ENCODE measurements around the gene CENPX.

CENPX gene

DNA sequence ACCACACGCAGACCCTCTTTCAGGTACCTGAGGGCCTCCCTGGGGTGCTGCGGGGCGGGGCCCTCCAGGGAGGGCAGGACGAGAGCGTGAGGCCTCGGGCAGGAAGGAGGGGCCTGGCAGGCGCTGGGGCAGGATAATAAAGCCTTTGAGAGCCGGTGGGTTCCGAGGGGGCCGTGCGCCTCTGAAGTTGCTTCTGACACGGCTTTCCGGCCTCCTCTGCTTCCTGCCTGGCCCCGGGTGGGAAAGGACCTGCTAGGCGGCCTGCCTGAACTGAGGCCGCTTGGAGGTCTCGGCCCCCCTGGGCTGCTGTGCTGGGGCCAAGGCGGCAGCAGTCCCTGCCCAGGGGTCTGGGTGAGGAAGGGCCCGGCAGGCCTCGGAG lies 10.4 kb downstream of the CENPX start:
- DNase-seq (ENCODE audit: low read depth), result no peak

GRCh38 chr17:82011617-82012187 lies 11.0 kb downstream of the CENPX start:
- no peak for DNase-seq (ENCODE audit: low read depth)

DNA sequence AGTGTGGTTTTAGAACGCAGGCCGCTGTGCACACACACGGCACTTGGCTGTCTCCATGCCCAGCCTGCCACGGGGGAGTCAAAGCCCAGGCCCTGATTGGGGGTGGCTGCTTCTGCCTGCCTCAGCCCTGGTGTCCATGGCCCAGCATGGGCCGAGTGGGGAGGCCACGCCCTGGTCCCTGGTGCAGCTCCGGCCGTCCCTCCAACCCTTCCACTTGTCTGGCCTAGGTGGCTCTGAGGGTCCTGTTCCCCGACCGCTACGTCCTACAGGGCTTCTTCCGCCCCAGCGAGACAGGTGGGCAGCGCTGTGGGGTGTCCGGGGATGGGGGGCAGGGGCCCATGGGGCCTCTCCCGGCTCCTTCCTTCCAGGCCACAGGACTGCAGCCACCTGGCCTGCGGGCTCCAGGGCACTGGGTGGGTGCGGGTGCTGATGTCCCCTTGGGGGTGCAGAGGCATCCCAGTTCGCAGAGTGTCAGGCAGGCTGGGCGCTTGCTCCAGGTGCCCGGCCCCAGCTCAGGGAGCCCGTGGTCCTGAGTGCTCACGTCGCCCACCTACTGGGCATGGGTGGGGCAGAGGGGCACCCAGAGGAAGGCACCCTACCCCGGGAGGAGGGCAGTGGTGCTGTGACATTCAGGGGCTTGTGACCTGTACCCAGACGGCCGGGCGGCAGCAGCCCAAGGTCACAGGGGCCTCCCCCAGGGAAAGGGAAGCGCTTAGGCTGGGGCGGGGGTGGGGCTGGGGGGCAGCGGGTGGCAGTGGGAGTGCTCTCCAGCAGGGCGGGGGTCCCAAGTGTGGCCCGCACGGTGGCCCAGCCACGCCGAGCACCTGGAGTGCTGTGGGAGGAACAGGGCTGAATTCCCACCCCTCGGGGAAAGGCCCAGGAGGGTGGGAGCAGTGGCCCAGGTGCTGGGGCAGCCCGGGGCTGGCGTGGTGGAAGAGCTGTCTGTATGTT lies 11.8 kb downstream of the CENPX start:
- no peak for DNase-seq (ENCODE audit: low read depth)

- no peak for DNase-seq (ENCODE audit: low read depth)
Measured at GRCh38 chr17:82009413-82009812, 13.3 kb downstream of the CENPX start.

DNA sequence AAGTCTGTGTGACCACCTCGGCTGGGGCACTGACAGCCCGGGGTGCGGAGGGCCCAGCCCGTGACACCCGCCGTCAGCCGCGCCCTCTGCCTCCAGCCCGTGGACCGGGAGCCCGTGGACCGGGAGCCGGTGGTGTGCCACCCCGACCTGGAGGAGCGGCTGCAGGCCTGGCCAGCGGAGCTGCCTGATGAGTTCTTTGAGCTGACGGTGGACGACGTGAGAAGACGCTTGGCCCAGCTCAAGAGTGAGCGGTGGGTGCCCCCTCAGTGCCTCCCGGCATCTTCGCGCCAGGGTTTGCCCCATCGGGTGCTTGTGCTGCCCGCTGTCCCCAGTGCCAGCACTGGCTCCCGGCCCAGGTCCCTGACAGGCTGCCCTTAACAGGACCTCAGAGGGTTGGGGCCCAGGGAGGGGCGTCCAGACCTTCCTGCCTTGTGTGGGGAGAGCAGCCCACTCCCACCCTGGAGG lies 13.7 kb downstream of the CENPX start:
- DNase-seq (ENCODE audit: low read depth), result no peak

- DNase-seq (ENCODE audit: low read depth), result no peak
Measured at GRCh38 chr17:82008258-82008940, 14.3 kb downstream of the CENPX start.

GRCh38 chr17:82007495-82008257 lies 15.0 kb downstream of the CENPX start:
- DNase-seq (ENCODE audit: low read depth), result no peak

DNA sequence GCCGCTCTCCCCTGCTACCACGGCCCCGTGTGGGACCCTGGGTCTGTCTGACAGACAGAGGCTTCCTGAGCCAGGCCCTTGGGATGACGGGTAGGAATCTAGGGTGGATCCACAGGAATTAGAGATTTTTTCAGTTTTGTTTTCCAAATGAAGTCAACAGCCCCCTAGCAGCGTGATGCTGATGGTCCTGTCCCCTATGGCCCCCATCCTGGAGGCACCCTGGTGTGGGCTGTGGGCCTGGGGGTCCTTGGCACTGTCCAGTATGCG lies 15.5 kb downstream of the CENPX start:
- DNase-seq (ENCODE audit: low read depth), result no peak

GRCh38 chr17:82006468-82007227 lies 16.0 kb downstream of the CENPX start:
- no peak for DNase-seq (ENCODE audit: low read depth)

DNA sequence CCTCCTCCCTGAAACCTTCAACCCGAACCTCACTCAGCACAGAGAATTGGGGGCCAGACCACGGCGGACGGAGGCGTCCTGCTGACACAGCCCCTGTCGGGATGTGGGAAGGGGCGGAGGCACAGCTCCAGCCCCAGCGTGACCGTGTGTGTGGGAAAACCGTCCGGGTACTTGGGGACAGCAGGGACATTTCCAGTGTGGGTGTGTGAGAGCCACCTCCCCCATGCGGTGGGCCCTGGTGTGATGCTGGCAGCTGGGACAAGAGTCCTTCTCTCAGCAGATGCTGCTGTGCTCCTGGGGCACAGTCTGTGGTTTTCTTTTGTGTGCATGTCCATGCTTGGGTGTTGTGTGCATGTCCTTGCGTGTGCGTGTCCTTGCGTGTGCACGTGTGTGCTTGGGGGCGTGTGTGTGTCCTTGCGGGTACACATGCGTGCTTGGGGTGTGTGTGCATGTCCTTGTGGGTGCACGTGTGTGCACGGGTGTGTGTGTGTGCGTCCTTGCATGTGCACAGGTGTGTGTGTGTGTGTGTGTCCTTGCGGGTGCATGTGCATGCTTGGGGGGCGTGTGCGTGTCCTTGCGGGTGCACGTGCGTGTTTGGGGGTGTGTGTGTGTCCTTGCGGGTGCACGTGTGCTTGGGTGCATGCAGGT lies 16.9 kb downstream of the CENPX start:
- no peak for DNase-seq (ENCODE audit: low read depth)

DNA sequence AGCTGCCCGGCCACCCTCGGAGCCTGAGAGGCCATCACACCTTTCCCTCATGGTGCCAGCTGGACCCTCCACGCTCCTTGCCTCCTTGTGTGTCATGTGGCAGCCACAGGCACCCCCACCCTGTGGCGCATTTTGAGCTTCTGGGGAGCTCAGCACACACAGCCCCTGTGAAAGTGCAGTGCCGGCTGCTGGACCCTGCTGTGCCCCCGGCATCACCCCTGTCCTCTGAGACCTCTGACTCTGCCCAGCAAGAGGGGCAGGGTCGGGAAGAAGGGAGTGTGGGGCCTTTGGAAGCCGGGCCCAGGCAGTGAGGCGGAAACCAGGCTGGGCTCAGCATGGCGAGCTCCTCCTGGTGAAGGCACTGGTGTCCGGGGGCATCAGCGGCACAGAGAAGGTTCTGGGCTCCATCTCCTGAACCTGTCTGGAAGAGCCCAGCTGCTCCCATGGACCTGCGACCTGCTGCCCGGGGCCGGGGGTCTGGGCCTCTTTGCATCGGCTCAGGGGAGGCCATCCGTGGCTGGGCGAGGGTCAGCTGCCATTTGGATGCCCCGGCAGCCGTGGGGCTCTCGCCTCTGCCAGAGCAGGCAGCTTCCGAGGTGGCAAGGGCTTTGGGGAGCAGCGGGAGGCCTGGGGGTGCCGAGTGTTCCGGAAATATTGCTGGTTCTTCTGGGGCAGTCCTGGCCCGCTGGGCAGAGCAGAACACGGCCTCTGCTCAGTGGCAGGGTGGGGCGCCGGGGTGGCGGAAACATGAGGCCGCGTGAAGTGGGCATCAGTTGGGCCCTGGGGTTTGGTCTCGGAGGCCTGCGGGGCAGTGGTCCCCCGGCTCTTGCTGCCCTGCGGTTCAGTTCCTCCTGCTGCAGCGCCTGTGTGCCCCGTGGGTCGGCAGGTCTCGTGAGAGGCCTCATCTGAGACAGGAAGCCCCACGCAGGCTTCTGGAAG lies 17.9 kb downstream of the CENPX start:
- DNase-seq (ENCODE audit: low read depth), result no peak

GRCh38 chr17:82003411-82004381 lies 19.0 kb downstream of the CENPX start:
- no peak for DNase-seq (ENCODE audit: low read depth)

DNA sequence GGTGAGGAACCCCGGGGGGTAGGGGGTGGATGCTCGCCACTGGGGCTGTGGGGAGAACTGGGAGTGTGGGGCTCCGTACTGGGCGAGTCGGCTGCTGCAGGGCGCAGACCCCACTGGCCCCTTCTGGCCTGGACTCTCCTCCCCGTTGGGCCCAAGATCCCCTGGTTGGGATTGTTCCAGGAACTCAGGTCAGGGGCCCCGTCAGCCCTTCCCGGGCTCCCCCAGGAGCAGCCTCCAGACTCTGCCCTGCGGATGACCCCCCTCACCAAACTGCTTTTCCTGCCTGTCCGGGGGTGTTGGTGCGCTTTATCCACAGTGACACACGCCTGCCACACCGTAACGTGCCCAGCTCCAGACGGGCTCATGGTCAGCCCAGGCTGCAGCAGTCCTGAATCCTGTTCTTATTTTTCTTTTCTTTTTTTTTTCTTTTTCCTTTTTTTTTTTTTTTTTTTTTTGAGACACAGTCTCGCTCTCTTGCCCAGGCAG lies 21.1 kb downstream of the CENPX start:
- no peak for DNase-seq (ENCODE audit: low read depth)

DNA sequence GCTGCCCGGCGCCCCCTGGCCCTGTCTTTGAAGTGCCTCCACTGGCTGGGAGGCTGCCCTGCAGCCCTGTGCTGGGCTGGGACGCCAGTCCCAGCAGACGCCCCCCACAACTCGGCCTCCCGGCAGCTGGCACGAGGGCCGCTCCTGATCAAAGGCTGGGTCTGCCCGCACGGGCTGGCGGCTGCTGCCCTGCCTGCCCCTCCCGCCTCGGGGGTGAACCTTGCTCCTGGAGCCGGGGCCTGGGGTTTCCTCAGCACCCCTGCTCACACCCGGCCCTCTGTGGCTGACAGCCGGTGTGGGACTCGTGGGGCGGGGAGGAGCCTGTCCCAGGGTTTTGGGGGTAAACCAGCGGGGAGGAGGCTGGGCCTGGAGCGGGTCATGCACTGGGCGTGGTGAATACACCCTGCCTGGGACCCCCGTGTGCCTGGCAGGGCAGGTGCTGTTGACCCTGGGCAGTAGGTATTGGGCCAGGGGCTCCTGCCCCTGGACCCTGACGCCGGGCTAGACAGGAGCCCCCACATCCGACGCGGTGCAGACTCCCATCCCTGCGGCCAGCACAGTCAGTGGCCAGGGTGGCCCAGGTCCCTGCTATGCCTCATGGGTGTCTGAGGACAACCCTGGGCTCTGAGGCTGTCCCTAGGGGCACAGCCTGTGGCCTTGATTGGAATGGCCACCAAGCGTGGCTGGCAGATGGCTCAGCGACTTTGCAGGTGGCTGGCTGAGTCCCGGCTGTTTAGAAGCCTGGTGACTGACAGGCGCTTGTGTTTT lies 21.7 kb downstream of the CENPX start:
- no peak for DNase-seq (ENCODE audit: low read depth)

DNA sequence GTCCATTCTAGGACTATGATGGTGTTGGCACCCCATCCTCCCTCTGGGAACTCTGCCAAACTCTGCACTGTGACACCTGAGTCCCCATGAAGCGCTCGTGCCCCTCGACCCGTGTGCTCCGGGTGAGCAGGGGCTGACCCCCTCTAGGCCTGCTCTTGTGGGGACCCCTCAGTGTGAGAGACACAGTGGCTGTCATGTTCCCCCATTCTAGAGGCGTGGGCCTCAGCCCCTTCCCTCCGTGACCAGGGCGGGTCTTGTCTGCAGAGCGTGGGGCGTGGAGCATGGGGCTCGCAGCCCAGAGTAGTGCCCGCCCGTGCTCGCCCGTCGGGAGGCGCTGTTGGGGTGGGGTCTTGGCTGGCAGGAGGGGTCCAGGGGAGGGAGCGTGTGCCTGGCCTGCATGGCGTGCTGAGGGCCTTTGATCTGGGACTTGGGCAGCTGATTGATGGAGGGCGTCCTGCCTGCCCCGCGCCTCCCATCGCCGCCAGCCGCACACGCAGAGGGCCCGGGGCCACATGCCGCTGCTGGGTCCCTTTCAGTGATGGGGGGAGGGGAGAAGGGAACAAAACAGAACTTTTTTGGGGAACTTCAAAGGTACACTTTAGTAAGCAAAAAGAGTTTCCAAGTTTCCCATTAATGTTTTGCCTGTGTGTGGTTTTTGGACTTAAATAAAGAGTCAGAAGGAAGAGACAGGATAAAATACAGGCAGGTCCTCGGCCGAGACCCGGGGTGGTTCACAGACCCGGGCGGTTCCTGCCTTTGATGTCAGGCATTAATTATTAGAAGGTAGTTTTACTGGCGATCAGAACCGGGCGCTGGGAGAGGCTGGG lies 22.5 kb downstream of the CENPX start:
- no peak for DNase-seq (ENCODE audit: low read depth)

DNA sequence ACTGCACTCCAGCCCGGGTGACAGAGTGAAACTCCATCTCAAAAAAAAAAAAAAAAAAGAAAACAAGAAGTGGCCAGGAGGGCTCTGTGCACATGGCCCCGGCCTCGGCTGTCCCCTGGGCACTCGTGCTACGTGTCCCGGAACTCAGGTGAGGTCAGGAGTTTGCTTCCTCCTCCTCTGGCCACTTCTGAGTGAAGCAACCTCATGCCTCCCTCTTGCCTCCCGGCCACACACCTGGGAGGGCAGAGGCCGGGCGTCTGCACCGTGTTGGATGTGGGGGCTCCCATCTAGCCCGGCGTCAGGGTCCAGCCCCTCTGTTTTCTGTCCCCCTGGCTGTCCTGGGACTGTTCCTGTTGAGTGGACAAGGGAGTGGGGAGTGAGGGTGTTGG lies 23.1 kb downstream of the CENPX start:
- DNase-seq (ENCODE audit: low read depth), result no peak
